Non-pigmented ciliary epithelial cell (primary cell): ENCODE data around the gene GMPS.
A peak's percentile ranks its signal among the peaks of the same experiment; 100 is the strongest.
"Not testable (repeated sequence)": the region's sequence is repeated elsewhere in the genome, so short reads cannot be mapped to it uniquely, and the experiment has no call there.

Experiments used
- DNase-seq: peaks from one replicate; pipeline ENCODE4 v3.0.0-alpha.2; 2010; ENCODE audit warnings: low read depth

The GMPS gene

DNA sequence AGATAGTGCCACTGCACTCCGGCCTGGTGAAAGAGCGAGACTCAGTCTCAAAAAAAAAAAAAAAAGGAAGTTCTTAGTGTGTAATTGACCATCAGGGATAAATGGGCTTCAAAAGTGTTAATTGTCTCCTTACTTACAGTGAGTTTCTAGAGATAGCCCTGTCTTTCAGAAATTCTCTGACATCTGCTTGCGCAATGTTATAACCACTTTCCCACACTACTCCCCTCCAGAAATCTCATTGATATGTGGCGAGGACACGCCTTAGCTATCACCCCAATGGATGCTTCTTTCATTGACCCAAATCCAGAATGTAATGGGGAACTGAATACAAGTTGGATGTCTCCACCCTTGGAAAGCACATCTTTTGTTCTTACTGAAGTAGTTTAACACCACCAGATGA lies 70.9 kb downstream of the GMPS start:
- no peak for DNase-seq

- DNase-seq, result no peak
Observed at GRCh38 chr3:155944081-155944480, 73.6 kb downstream of the GMPS start.

DNA sequence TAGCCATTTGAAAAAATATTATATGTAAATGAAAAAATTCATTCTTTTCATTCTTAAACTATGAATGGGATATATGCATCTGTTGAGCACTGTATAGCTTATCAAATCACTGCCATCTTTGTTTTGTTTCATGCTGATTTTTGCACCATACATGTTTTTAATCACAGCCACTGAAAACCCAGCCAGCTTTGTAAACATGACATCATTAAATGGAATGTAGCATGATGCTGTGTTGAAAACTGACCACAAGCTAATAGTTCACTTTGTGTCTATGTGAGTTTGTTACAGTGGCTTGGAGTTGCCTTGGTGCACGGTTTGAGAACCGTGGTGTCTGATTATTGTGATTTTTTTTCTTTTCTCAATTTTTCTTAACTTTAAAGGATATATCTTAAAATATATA lies 75.7 kb downstream of the GMPS start:
- DNase-seq, result peak; percentile 79

- no peak for DNase-seq
Observed at GRCh38 chr3:155948476-155948875, 78.0 kb downstream of the GMPS start.

DNA sequence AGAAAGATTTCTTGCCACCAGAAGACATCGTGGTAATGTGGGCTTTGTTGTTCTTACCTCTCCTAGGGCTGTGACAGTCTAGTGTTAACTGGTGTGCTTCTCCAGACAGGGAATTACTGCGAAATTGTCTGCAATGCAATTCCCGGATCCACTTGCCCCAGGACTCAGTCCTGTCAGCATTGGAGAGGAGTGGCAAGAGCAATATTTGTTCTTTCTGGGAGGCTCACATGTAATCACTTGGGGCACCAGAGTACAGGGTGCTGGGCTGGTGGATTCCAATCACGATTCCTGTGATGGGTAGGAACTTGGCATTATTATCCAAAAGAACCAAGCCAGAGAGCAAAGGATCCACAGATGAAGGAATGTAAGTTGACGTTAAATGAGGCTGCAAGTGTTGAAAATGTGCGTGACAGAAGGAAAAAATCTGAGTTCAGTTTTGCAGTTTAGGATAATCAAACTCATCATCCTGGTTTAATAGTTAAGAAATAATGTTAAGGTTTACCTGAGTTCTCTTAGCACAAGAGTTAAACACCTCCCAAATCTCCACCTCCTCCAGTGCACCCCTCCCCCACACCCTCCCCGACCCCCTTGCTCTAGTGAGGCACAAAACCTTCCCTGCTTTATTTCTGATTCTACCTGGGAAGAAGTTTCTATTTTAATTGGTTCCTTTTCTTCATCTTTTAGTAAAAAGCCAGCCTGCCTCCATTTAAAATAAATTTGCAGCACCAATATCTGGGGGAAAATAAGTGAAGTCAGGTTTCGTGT lies 79.2 kb downstream of the GMPS start:
- DNase-seq, result no peak

DNA sequence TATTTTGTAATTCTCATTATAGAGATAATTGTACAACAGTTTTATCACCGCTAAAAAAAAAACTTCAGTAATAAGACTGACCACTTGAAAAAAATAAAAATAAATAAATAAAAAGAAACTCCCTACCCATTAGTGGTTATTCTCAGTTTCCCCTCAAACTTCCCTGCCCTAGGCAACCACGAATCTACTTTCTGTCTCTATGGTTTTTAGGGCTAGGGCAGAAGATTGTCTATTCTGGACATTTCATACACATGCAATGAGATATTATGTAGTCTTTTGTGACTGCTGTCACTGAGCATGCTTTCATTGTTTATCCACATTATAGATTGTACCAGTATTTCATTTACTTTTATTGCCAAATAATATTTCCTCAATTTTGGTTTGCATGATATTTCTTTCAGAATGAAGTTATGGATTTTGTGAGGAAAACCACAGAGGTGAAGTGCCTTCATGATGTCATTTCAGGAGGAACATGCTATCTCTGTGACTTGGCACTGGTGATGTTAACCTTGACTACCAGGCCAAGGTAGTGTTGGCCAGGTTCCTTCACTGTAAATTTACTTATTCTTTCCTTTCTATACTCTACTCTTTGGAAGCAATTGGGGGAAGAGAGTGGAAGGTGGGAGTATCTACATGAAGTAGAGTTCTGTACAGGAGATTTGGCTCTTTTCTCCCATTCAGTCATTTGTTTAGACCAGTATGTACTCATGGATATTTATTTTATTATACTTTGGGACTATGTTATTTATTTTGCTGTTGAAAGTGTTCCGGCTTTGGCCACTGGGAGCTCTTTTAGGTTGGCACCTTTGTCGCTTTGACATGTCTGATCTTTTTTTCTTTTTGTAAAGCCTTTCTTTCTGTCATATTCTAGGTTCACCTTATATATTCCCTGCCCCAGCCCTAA lies 86.3 kb downstream of the GMPS start:
- DNase-seq, result no peak

DNA sequence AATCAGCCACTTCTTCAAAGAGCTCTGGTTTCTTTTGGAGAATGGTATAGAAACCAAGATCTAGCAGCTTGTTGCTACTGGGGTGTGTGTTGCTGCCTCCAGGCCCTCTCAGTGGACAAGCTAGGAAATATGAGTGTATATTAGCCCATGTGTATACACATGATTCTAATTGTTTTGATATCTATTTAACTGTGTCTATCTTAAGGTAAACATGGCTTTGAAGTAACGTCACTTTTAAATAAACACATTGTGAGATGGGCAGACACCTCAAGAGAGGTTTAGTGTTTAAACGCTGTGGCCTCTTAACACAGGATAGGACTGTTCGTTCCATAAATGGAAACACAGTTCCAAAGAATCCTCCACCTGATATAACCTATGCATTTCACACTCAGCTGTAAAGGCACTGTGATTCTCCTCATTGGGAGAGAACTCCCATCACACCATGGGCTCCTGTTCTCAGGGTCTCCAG lies 87.0 kb downstream of the GMPS start:
- DNase-seq, result no peak

- DNase-seq, result no peak
Observed at GRCh38 chr3:155958676-155959075, 88.2 kb downstream of the GMPS start.

DNA sequence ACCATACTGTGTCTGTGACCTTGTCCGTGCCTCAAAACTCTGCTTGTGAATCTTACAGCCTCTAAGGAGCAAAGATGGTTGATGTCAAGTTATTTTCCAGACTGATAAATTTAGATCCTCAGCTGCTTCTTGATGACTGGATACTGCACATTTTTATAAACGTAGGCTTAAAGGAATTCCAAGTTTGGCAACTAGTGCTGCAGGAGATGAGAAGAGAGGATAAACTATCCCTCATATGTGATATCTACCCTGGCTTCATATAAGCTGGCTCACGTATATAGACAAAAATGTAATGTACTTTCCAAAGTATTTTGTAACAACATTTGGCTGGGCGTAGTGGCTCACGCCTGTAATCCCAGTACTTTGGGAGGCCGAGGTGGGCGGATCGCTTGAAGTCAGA lies 89.6 kb downstream of the GMPS start:
- peak; percentile 52 for DNase-seq

GRCh38 chr3:155961044-155961443 lies 90.6 kb downstream of the GMPS start:
- DNase-seq, result not testable (repeated sequence)

DNA sequence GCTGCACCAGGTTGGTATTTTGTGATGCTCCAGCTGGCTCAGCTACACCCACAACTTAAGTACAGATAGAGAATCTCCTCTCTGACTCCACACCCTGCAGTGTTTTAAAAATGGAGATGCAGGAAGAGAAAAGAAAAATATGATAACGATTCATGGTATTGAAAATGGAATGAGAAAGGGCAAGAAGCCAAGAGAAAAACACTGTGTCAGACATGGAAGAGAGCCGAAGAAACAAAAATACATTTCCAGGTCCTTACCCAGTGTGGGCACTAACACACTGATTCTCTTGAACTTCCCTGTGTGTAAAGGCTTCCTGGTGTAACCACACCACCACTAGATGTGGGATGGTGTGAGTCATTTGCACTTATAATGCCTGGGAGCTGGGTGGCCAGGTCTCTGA lies 93.1 kb downstream of the GMPS start:
- DNase-seq, result no peak

DNA sequence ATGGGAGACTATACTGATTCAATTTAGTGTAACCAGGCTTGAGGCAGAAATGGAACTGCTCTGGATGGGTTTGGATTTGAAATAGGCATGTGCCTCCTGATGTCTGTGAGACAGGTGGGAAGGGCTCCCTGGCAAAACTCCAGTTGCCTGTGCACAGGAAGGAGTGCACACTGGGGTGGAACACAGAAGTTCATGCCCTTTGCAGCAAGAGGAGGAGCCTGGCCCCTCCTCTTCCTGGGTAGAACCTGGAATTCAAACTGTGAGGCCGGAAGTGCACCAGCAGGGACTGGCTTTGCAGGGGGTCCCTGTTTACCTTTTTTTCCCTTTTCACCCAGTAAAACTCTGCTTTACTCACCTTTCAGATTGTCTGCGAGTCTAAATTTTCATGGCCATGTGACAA lies 99.9 kb downstream of the GMPS start:
- DNase-seq, result no peak

GRCh38 chr3:155972885-155973584 lies 102.6 kb downstream of the GMPS start:
- DNase-seq, result no peak

GRCh38 chr3:155978324-155978723 lies 107.9 kb downstream of the GMPS start:
- no peak for DNase-seq

DNA sequence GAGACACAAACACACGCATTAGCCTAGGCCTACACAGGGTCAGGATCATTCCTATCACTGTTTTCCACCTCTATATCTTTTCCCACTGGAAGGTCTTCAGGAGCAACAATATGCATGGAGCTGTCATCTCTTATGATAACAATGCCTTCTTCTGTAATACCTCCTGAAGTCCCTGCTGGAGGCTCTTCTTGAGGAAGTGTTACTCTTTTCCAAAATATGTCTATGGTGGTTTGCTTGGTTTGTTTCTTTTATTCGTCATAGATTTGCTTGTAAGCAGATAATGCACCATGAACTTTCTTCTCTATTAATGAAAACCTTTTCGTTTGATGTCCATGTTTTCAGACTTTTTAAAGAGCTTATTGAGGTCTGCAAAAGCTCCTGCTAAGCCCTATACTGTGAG lies 109.3 kb downstream of the GMPS start:
- peak; percentile 27 for DNase-seq

DNA sequence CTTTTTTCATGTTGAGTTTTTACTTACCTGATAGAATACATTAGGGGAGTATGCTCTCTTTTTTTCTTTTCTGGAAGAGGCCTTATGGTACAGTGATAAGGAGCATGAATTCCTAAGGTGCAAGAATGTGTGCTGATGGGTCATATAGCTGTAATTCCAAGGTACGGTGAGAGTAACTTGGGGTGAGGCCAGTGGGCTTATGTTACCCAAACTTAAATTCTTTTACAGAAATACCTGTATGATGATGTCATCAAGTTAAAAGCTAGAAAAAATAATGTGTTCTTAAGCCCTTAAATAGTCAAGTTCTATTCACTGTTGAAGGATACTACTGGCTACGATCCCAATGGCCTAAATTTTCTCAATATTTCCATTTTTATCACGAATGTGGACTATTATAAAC lies 111.2 kb downstream of the GMPS start:
- peak; percentile 13 for DNase-seq

DNA sequence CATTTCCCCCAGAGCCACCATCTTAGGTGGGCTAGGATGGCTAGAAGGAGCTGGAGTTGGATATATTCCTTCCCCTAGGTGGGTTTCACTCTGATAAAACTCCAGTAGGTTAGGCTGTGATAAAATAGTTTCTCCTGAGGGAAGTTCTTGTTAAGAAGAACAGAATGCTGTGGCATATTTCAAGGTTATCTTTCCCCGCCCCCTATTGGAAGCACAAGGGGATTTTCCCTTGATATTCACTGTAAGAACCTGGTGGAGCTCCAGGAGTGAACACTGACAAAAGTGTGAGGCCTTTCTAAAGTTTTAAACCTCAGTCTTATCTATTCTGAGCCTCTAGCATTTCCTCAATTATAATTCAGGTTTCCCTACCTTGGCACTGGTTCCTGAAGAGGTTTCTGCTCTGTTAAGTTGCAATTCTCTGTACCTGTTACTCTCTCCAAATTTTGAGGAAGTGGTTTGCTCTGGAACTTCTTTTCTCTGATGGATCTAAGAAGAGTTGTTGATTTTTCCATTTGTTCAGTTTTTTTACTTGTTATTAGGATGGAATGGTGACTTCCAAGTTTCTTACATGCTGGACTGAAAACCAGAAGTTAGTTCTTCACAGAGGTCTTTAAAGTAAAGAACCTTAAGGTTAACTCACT lies 113.5 kb downstream of the GMPS start:
- no peak for DNase-seq

DNA sequence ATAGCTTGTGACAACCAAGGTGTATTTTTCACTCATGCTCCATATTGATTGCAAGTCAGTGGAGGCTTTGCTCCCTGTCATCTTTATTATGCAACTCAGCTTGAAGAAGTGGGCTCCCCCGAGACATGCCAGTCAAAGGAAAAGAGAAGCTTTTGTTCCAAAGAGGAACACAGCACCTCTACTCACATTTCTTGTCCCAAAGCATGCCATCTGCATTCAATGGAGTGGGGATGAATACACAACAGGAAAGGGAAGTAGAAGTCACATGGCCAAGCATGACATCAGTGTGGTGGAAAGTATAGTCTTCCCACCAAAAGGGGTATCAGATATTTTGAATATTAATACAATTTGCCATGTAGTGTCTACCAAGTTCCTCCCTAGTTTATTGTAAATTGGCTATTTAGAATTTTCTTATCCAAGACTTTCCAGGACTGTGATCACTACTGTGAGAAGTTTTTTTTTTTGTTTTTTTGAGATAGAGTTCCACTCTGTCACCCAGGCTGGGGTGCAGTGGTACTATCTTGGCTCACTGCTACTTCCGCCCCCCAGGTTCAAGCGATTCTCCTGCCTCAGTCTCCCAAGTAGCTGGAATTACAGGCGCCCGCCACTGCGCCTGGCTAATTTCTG lies 114.5 kb downstream of the GMPS start:
- no peak for DNase-seq

DNA sequence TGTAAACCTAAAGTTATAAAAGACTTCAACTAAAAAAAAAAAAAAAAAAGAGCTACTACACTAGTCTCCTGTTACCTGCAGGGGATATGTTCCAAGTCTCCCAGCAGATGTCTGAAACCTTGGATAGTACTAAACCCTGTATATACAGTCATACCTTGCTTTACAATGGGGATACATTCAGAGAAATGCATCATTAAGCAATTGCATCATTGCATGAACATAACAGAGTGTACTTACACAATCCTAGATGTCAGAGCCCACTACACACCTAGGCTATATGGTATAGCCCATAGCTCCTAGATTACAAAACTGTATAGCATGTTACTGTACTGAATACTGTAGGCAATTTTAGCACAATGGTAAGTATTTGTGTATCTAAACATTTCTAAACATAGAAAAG lies 119.1 kb downstream of the GMPS start:
- DNase-seq, result no peak

- DNase-seq, result no peak
Observed at GRCh38 chr3:155991212-155991611, 120.8 kb downstream of the GMPS start.

DNA sequence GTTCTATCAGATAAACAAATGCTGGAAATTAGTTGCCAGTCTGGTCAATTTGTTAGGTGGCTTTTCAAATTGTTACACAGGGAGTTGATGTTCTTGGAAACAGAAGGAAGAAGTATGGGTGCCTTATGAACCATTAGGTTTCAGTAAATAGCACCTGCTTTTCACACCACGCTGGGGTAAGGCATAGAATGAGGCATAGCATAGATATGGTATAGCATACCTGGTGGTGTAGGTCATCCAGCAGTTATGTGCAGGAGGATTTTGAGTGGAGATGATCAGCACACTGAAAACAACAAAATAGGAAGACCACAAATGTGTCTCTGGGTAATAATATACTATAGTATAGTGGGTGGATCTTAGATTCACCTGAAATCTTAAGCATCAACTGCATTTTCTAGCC lies 121.4 kb downstream of the GMPS start:
- no peak for DNase-seq
